GM12878 (cell line): ENCODE measurements around the gene SPATS2L. TPM values are rescaled to one million over a fixed set of nuclear protein-coding genes. Genes with fewer than 3 reads are reported as not detected.

Source experiments
- ATAC-seq: fragments of 200-7000 bp; cut with Tn5 transposase; 3 replicates; pipeline ENCODE4 v1.9.1; 2020; ENCODE audit warnings: mild to moderate bottlenecking, moderate library complexity
- BruUV-seq: library from RNA; stranded (reverse); fragments of 400-500 nt; replicated peaks from 2 replicates; lab custom pipeline; 2021; lab: Mats Ljungman, UMichigan
- CTCF ChIA-PET: fragments of 300-600 bp; sonication (Branson Sonifier 250); formaldehyde crosslinking; extraction: SDS; loops from one replicate; lab custom pipeline; 2021; ENCODE audit warnings: inconsistent platforms; lab: Yijun Ruan, JAX
- POLR2A ChIA-PET: fragments of 350-600 bp; formaldehyde crosslinking; extraction: SDS; loops from one replicate; lab custom pipeline; 2021; ENCODE audit warnings: inconsistent platforms; lab: Charles Lee
- RAD21 ChIA-PET: fragments of 300-600 bp; sonication (Branson Sonifier 250); formaldehyde crosslinking; loops from one replicate; lab custom pipeline; 2023; ENCODE audit warnings: antibody characterized with exemption; ENCODE audit not compliant: unreplicated experiment; lab: Charles Lee
- SMC1A ChIA-PET: fragments of 300-600 bp; sonication (Branson Sonifier 250); formaldehyde crosslinking; loops from one replicate; lab custom pipeline; 2023; ENCODE audit not compliant: unreplicated experiment, uncharacterized antibody; lab: Charles Lee
- DNase-seq: peaks from one replicate; pipeline ENCODE4 v3.0.0-alpha.2; 2011; ENCODE audit warnings: low read depth, low spot score
- FAIRE-seq: peaks from 3 replicates; lab custom pipeline; 2011; peaks lifted over from hg19 to GRCh38; lab: Jason Lieb, UNC
- H2AFZ ChIP-seq: 2 replicates; pipeline ENCODE4 v1.6.0; 2011; ENCODE audit warnings: low read depth, low read length, control low read depth; ENCODE audit not compliant: control insufficient read depth
- H3K27ac ChIP-seq: 2 replicates; pipeline ENCODE4 v1.5.1; 2011; ENCODE audit warnings: control low read depth; ENCODE audit not compliant: control insufficient read depth, insufficient read depth
- H3K27me3 ChIP-seq, 2 experiments: replicated peaks in 1 of 2; 2 replicates each; pipeline versions ENCODE4 v1.6.0 to v1.6.1; 2011; ENCODE audit warnings: low read length in 1 of 2; ENCODE audit not compliant: control insufficient read depth in 2 of 2, insufficient read depth in 2 of 2
- H3K36me3 ChIP-seq, 2 experiments: 2 replicates each; pipeline ENCODE4 v1.5.1; 2011; ENCODE audit warnings: low read length in 1 of 2; ENCODE audit not compliant: control insufficient read depth in 2 of 2, insufficient read depth in 2 of 2
- H3K4me1 ChIP-seq: 2 replicates; pipeline ENCODE4 v1.6.1; 2011; ENCODE audit warnings: mild to moderate bottlenecking, low read length, moderate library complexity, mixed read lengths; ENCODE audit not compliant: control insufficient read depth, insufficient read depth
- H3K4me2 ChIP-seq: 2 replicates; pipeline ENCODE4 v1.6.0; 2011; ENCODE audit warnings: control low read depth; ENCODE audit not compliant: control insufficient read depth, insufficient read depth
- H3K4me3 ChIP-seq: fragments of 200-600 bp; sonication (generic); 2 replicates; pipeline ENCODE4 v1.5.1; 2016
- H3K79me2 ChIP-seq: 2 replicates; pipeline ENCODE4 v1.6.0; 2011; ENCODE audit warnings: low read length; ENCODE audit not compliant: control insufficient read depth, insufficient read depth
- H3K9ac ChIP-seq: 2 replicates; pipeline ENCODE4 v1.8.0; 2011; ENCODE audit warnings: low read length, control low read depth, mixed read lengths; ENCODE audit not compliant: control insufficient read depth, insufficient read depth
- H3K9me3 ChIP-seq: replicated peaks from 3 replicates; pipeline ENCODE4 v1.5.1; 2011; ENCODE audit warnings: mild to moderate bottlenecking, low read length; ENCODE audit not compliant: control insufficient read depth, insufficient read depth
- H4K20me1 ChIP-seq: 2 replicates; pipeline ENCODE4 v1.6.0; 2011; ENCODE audit not compliant: control insufficient read depth, insufficient read depth
- E2F4 ChIP-seq: IDR thresholded peaks from 2 replicates; pipeline ENCODE4 v1.6.1; 2012; ENCODE audit warnings: low read depth, low read length, improper control_type of control experiment
- FOS ChIP-seq: IDR thresholded peaks from 3 replicates; pipeline ENCODE4 v1.6.1; 2011; ENCODE audit warnings: borderline replicate concordance; ENCODE audit not compliant: insufficient read length; ENCODE audit errors: extremely low read depth
- NFYA ChIP-seq: IDR thresholded peaks from 2 replicates; pipeline ENCODE4 v1.6.1; 2011; ENCODE audit warnings: low read depth, mild to moderate bottlenecking, low read length, improper control_type of control experiment, borderline replicate concordance
- NR2C1 ChIP-seq: fragments of 450-650 bp; IDR thresholded peaks from 2 replicates; pipeline ENCODE4 v1.6.1; 2017; ENCODE audit warnings: antibody characterized with exemption, mild to moderate bottlenecking, moderate library complexity
- RCOR1 ChIP-seq: conservative IDR thresholded peaks from 2 replicates; pipeline ENCODE4 v1.6.1; 2012; ENCODE audit warnings: low read depth, low read length, improper control_type of control experiment
- SIN3A ChIP-seq: IDR thresholded peaks from 2 replicates; pipeline ENCODE4 v1.6.1; 2012; ENCODE audit warnings: low read depth, low read length, improper control_type of control experiment
- SREBF2 ChIP-seq: IDR thresholded peaks from 2 replicates; pipeline ENCODE4 v1.6.1; 2012; ENCODE audit warnings: mild to moderate bottlenecking, low read length
- SUZ12 ChIP-seq: fragments of 200-600 bp; sonication (generic); IDR thresholded peaks from one replicate; pipeline ENCODE4 v1.6.1; 2018; ENCODE audit warnings: antibody characterized with exemption, mild to moderate bottlenecking; ENCODE audit not compliant: unreplicated experiment
- TCF3 ChIP-seq: IDR thresholded peaks from 2 replicates; pipeline ENCODE4 v1.6.1; 2012; ENCODE audit warnings: low read depth, mild to moderate bottlenecking, low read length, borderline replicate concordance; ENCODE audit not compliant: insufficient read depth
- WGBS: methylation state at CpG from one replicate; pipeline ENCODE4 v1.1.6; 2016; ENCODE audit warnings: low lambda C conversion rate; ENCODE audit not compliant: insufficient replicate concordance, insufficient coverage; ENCODE audit errors: missing lambda C conversion rate; 5-methylcytosine and 5-hydroxymethylcytosine counted together
- in situ Hi-C: fragments of 300-500 bp; cut with MboI; formaldehyde crosslinking; loops from 9 replicates; pipeline ENCODE4 v1.14.3; 2018; ENCODE audit warnings: mixed read lengths
- intact Hi-C: fragments of 100-400 bp; cut with micrococcal nuclease; formaldehyde crosslinking; loops from one replicate; pipeline ENCODE4 v1.14.2; 2022; ENCODE audit not compliant: unreplicated experiment
- polyA plus RNA-seq, 11 experiments: library from polyadenylated mRNA; depleted of rRNA in 4 of 11; unstranded in 6 of 11; stranded (reverse) in 5 of 11; fragments of >200 nt; fragmentation: Nextera tagmentation in 4 of 11; fragmentation: Illumina TruSeq in 1 of 11; extraction: Ambion mirVana in 4 of 11; extraction: Trizol in 1 of 11; gene quantifications; 1 replicate in 1 of 11; 2 replicates in 10 of 11; pipeline versions ENCODE4 v1.2.1 to v1.2.3, GENCODE V29; 2011 to 2016; ENCODE audit warnings: inconsistent platforms in 2 of 11, missing spikeins in 2 of 11, low read depth in 1 of 11
- total RNA-seq, 4 experiments: library from RNA; depleted of rRNA in 3 of 4; stranded (reverse); fragments of >200 nt in 3 of 4; fragmentation: Illumina TruSeq in 1 of 4; extraction: Trizol in 1 of 4; gene quantifications; 2 replicates each; pipeline versions ENCODE4 v1.2.1 to v1.2.3, GENCODE V29; 2013 to 2021
- TF ChIP-seq, protein P1 (sequence below): IDR thresholded peaks from 2 replicates; pipeline ENCODE4 v1.6.1; 2012; ENCODE audit warnings: mild to moderate bottlenecking, low read depth, low read length

SPATS2L gene
- total and polyA plus RNA-seq, 10 of the 15 experiments (the other 5 are each of a cell fraction or from before 2014, with no cell fraction given) = 5.2 to 30.0 (median 20.1) TPM

DNA sequence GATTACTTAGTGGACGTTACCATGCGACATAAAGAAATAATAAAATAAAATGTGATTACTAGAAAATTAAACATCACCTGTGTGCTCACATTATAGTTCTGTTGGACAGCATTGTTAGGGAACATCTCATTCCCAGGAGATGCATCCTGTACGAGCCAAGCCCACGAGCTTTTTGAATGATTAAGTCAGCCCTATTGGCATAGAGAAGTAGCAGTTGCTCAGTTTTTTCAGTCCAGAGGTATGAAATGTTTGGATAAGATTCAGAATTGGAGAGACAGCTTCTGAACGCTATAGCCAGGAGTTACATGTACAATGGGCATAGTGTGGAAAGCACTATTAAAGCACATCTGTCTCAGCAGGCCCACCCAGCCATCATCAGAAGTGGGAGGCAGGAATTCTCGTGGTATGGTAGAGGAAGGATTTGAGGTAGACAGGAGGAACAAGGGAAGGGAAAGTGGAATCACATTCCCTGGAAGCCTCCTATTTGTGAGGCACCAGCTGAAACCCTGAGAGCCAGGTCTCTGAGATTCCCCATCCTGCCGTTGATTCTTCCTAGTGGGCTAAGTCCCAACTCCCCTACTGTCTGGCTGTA, 8.6 kb downstream of the SPATS2L start:
- no peak overlapping the region for H3K4me2 ChIP-seq
- TF ChIP-seq TCF3 (no peak), RCOR1 (no peak), SREBF2 (no peak), SUZ12 (no peak), NFYA (no peak), SIN3A (no peak), NR2C1 (no peak), E2F4 (no peak), FOS (no peak)
- TF ChIP-seq, protein P1, sequence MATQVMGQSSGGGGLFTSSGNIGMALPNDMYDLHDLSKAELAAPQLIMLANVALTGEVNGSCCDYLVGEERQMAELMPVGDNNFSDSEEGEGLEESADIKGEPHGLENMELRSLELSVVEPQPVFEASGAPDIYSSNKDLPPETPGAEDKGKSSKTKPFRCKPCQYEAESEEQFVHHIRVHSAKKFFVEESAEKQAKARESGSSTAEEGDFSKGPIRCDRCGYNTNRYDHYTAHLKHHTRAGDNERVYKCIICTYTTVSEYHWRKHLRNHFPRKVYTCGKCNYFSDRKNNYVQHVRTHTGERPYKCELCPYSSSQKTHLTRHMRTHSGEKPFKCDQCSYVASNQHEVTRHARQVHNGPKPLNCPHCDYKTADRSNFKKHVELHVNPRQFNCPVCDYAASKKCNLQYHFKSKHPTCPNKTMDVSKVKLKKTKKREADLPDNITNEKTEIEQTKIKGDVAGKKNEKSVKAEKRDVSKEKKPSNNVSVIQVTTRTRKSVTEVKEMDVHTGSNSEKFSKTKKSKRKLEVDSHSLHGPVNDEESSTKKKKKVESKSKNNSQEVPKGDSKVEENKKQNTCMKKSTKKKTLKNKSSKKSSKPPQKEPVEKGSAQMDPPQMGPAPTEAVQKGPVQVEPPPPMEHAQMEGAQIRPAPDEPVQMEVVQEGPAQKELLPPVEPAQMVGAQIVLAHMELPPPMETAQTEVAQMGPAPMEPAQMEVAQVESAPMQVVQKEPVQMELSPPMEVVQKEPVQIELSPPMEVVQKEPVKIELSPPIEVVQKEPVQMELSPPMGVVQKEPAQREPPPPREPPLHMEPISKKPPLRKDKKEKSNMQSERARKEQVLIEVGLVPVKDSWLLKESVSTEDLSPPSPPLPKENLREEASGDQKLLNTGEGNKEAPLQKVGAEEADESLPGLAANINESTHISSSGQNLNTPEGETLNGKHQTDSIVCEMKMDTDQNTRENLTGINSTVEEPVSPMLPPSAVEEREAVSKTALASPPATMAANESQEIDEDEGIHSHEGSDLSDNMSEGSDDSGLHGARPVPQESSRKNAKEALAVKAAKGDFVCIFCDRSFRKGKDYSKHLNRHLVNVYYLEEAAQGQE = no peak

More for the DNA sequence above, 8.6 kb downstream of the SPATS2L start:
- intact Hi-C loops (no loop called here), in situ Hi-C loops (no loop called here)
- no peak overlapping the region for H3K27ac ChIP-seq
- FAIRE-seq (no peak), DNase-seq (no peak), ATAC-seq (no peak)
- peaks cover 7% of the 10 kb centered on the region for H3K79me2 ChIP-seq
- ChIA-PET RAD21 (interaction anchor here (0.7 kb wide), 2 partner anchors 18 to 893 kb away, joined by 3 read pairs; no protein-coding TSS in a partner anchor), SMC1A (interaction anchor here (1.0 kb wide), 1 partner anchor 71 kb away, joined by 3 read pairs; no protein-coding TSS in a partner anchor), POLR2A (interaction anchor here (0.6 kb wide), 1 partner anchor 187 kb away, joined by 3 read pairs; no protein-coding TSS in a partner anchor), CTCF (no interaction called here)
- H3K9ac ChIP-seq = no peak overlapping the region
- H3K36me3 ChIP-seq = no peaks in the 10 kb centered on the region
- 0 out of 2 replicates have a peak, but pooled peaks cover 3% of the 10 kb centered on the region for H3K4me1 ChIP-seq
- no TSS peak for BruUV-seq
- H3K27me3 ChIP-seq = no peaks in the 10 kb centered on the region
- no peak overlapping the region for H3K4me3 ChIP-seq
- no peak overlapping the region for H2AFZ ChIP-seq
- 90% methylated on average over 7 of the region's 7 CpGs for WGBS
- H4K20me1 ChIP-seq = no peaks in the 10 kb centered on the region
- no peaks in the 10 kb centered on the region for H3K9me3 ChIP-seq
